HL-60 (cell line): ENCODE data around the gene CCSER2.

Experiments
- DNase-seq, 2 experiments: peaks; one replicate each; pipeline ENCODE4 v3.0.0-alpha.2; 2010 to 2020; ENCODE audit warnings: low read depth in 1 of 2, low spot score in 1 of 2
- H3K27ac ChIP-seq: fragments of 250-450 bp; sonication (Bioruptor Pico); replicated peaks from 2 replicates; pipeline ENCODE4 v1.5.1; 2020; ENCODE audit warnings: mild to moderate bottlenecking, moderate library complexity
- H3K27me3 ChIP-seq: fragments of 250-450 bp; sonication (Bioruptor Pico); 2 replicates; pipeline ENCODE4 v1.5.1; 2021; ENCODE audit warnings: mild to moderate bottlenecking, moderate library complexity; ENCODE audit not compliant: insufficient read depth, poor library complexity, severe bottlenecking
- H3K4me3 ChIP-seq: replicated peaks from 2 replicates; pipeline ENCODE4 v1.5.1; 2011; ENCODE audit warnings: mild to moderate bottlenecking, control low read depth, low read length; ENCODE audit not compliant: insufficient read depth
- CTCF ChIP-seq: IDR thresholded peaks from one replicate; pipeline ENCODE4 v1.5.1; 2011; ENCODE audit warnings: low read length, control low read depth, inconsistent platforms; ENCODE audit not compliant: insufficient read depth
- GABPA ChIP-seq: IDR thresholded peaks from 2 replicates; pipeline ENCODE4 v1.6.1; 2012; ENCODE audit warnings: low read depth
- POLR2AphosphoS5 ChIP-seq: IDR thresholded peaks from 2 replicates; pipeline ENCODE4 v1.6.1; 2012; ENCODE audit warnings: low read depth
- REST ChIP-seq: IDR thresholded peaks from 2 replicates; pipeline ENCODE4 v1.6.1; 2012; ENCODE audit warnings: low read depth; ENCODE audit not compliant: insufficient replicate concordance
- SPI1 ChIP-seq: IDR thresholded peaks from 2 replicates; pipeline ENCODE4 v1.6.1; 2012; ENCODE audit warnings: low read depth, mild to moderate bottlenecking, borderline replicate concordance

The CCSER2 gene

GRCh38 chr10:84405662-84406061, 77.3 kb downstream of the CCSER2 start:
- DNase-seq = no peak
- H3K27me3 ChIP-seq = no peaks in the 10 kb centered on the region
- TF ChIP-seq SPI1 = no peak
- TF ChIP-seq POLR2AphosphoS5 = no peak
- no peak for TF ChIP-seq CTCF
- TF ChIP-seq REST = no peak
- no peak for TF ChIP-seq GABPA

GRCh38 chr10:84406561-84406960, 78.2 kb downstream of the CCSER2 start:
- TF ChIP-seq POLR2AphosphoS5 = no peak
- TF ChIP-seq CTCF = no peak
- TF ChIP-seq SPI1 = no peak
- no peak for TF ChIP-seq GABPA
- no peak for TF ChIP-seq REST
- Histone ChIP-seq H3K27ac (no peak overlapping the region), H3K27me3 (no peaks in the 10 kb centered on the region), H3K4me3 (no peak overlapping the region)
- DNase-seq = no peak

More at GRCh38 chr10:84405662-84406061, 77.3 kb downstream of the CCSER2 start:
- H3K27ac ChIP-seq = no peak overlapping the region
- no peak overlapping the region for H3K4me3 ChIP-seq

DNA sequence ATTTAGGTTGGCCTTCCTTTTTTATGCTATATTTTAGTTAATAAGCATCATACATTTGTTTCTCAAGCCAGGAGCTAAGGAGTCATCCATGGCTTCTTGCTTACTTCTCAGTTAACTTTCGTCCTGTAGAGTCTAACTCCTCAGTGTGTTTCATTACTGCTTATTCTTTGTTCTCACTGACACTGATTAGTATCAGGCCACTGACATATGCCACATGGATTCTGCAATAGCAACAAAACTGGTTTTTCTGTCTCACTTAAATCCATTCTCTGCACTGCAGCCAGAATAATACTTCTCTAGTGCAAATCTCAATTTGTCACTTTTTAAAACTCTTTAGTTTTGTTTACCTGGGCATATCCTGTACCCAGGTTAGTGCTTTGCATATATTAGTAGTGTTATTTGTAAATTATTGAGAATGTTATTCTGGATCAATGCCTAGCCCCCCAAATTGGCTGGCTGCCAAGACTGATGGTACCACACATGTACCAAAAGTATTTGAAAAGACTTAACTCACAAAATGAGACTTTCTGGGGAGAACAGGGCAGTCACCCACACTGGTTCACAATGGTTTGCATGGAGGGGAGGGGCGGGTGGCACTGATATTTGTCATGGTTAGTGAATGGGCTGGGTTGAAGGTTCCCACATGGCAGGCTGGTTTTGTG, 79.1 kb downstream of the CCSER2 start:
- Histone ChIP-seq H3K27ac (no peak overlapping the region), H3K27me3 (no peaks in the 10 kb centered on the region), H3K4me3 (no peak overlapping the region)
- TF ChIP-seq REST (no peak), POLR2AphosphoS5 (no peak), CTCF (no peak), SPI1 (no peak)
- DNase-seq = no peak
